MCF 10A (cell line): ENCODE results near the gene SNTG2. TPM values are rescaled to one million over a fixed set of nuclear protein-coding genes. Genes with fewer than 3 reads are reported as not detected.

ENCODE experiments used
- BruUV-seq: library from RNA; stranded (reverse); fragments of 400-500 nt; replicated peaks from 2 replicates; lab custom pipeline; 2021; lab: Mats Ljungman, UMichigan
- CTCF ChIA-PET: fragments of 300-600 bp; sonication (Branson Sonifier 250); formaldehyde crosslinking; extraction: SDS; loops from one replicate; lab custom pipeline; 2021; ENCODE audit warnings: antibody characterized with exemption, inconsistent platforms; lab: Yijun Ruan, JAX
- POLR2A ChIA-PET: fragments of 300-600, 350-650 bp; sonication (Branson Sonifier 250); formaldehyde crosslinking; extraction: SDS; loops from one replicate; lab custom pipeline; 2020; ENCODE audit warnings: antibody characterized with exemption, inconsistent platforms; lab: Yijun Ruan, JAX
- DNase-seq: peaks from one replicate; pipeline ENCODE4 v3.0.0-alpha.2; 2018; ENCODE audit not compliant: unreplicated experiment
- H3K27ac Mint-ChIP-seq: one replicate; pipeline ENCODE4 v1.8.0; 2022; ENCODE audit warnings: mild to moderate bottlenecking, low read depth, mixed read lengths; ENCODE audit not compliant: unreplicated experiment
- H3K27me3 Mint-ChIP-seq: one replicate; pipeline ENCODE4 v1.8.0; 2022; ENCODE audit warnings: mixed read lengths; ENCODE audit not compliant: insufficient read depth, unreplicated experiment
- H3K36me3 Mint-ChIP-seq: one replicate; pipeline ENCODE4 v1.8.0; 2022; ENCODE audit warnings: mild to moderate bottlenecking, moderate library complexity, mixed read lengths; ENCODE audit not compliant: insufficient read depth, unreplicated experiment
- H3K4me1 Mint-ChIP-seq: one replicate; pipeline ENCODE4 v1.8.0; 2022; ENCODE audit warnings: mixed read lengths; ENCODE audit not compliant: insufficient read depth, unreplicated experiment
- H3K4me3 Mint-ChIP-seq: one replicate; pipeline ENCODE4 v1.8.0; 2022; ENCODE audit warnings: mild to moderate bottlenecking, moderate library complexity, mixed read lengths; ENCODE audit not compliant: unreplicated experiment
- H3K9me3 Mint-ChIP-seq: one replicate; pipeline ENCODE4 v1.8.0; 2022; ENCODE audit warnings: mixed read lengths; ENCODE audit not compliant: unreplicated experiment
- CTCF ChIP-seq: fragments of 200-600 bp; IDR thresholded peaks from one replicate; pipeline ENCODE4 v1.8.0; 2022; ENCODE audit warnings: antibody characterized with exemption, mild to moderate bottlenecking; ENCODE audit not compliant: unreplicated experiment
- intact Hi-C: fragments of 100-400 bp; cut with micrococcal nuclease; formaldehyde crosslinking; loops from 2 replicates; pipeline ENCODE4 v1.14.1; 2022
- total RNA-seq: library from RNA; stranded (reverse); gene quantifications from 2 replicates; pipeline ENCODE4 v1.2.3, GENCODE V29; 2022

Gene SNTG2
- total RNA-seq, 1 experiment from 2014 or later: not detected

GRCh38 chr2:963876-964275 is 13.2 kb downstream of the SNTG2 start:
- intact Hi-C loops: no loop called here
- H3K27me3 Mint-ChIP-seq: peaks cover 19% of the 10 kb centered on the region
- ChIA-PET POLR2A (no interaction called here), CTCF (interaction anchor here (1.4 kb wide), 1 partner anchor 9 kb away, joined by 8 read pairs; no protein-coding TSS in a partner anchor)
- no peak overlapping the region for H3K4me3 Mint-ChIP-seq
- H3K9me3 Mint-ChIP-seq: no peaks in the 10 kb centered on the region
- no TSS peak for BruUV-seq
- no peak for DNase-seq
- no peak for TF ChIP-seq CTCF
- H3K27ac Mint-ChIP-seq: no peak overlapping the region
- H3K4me1 Mint-ChIP-seq: no peaks in the 10 kb centered on the region
- H3K36me3 Mint-ChIP-seq: no peaks in the 10 kb centered on the region

GRCh38 chr2:964562-964961 is 13.9 kb downstream of the SNTG2 start:
- Mint-ChIP-seq H3K36me3 (no peaks in the 10 kb centered on the region), H3K27me3 (peaks cover 21% of the 10 kb centered on the region), H3K27ac (no peak overlapping the region), H3K9me3 (no peaks in the 10 kb centered on the region), H3K4me3 (no peak overlapping the region), H3K4me1 (no peaks in the 10 kb centered on the region)
- intact Hi-C loops: no loop called here
- BruUV-seq: no TSS peak
- DNase-seq: no peak
- CTCF ChIA-PET: interaction anchor here (0.8 to 1.4 kb wide), 2 partner anchors 10 to 179 kb away, joined by 5 to 8 read pairs; no protein-coding TSS in a partner anchor
- TF ChIP-seq CTCF: no peak
- POLR2A ChIA-PET: no interaction called here

DNA sequence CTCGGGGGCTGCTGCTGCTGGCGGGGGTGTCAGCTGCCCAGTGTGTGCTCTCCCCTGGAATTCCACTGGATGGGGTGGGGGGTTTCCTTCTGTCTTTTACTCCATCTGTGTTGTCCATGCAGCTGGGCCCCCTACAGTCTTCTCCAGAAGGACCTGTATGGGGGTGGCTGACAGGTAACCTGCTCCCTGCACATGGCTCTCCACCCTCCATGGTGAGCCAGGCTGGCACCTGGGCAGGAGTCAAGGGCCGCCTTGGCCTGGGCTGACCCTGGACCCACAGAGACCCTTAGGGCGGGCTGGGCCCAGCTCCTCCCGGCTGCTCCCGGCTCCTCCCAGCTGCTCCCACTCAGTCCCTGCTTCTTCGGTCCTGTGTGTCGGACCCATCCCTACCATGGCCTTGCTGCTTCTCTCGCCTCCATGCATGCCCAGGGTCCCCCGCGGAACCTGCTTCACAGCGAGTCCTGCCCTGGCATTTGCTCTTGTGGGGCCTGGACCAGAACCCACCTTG is 15.0 kb downstream of the SNTG2 start:
- no peaks in the 10 kb centered on the region for H3K9me3 Mint-ChIP-seq
- DNase-seq: no peak
- intact Hi-C loops: no loop called here
- ChIA-PET CTCF (no interaction called here), POLR2A (no interaction called here)
- no peak for TF ChIP-seq CTCF
- H3K36me3 Mint-ChIP-seq: no peaks in the 10 kb centered on the region
- peaks cover 21% of the 10 kb centered on the region for H3K27me3 Mint-ChIP-seq
- H3K4me3 Mint-ChIP-seq: no peak overlapping the region
- H3K27ac Mint-ChIP-seq: no peak overlapping the region
- H3K4me1 Mint-ChIP-seq: no peaks in the 10 kb centered on the region
- no TSS peak for BruUV-seq

- Mint-ChIP-seq H3K27me3 (peaks cover 31% of the 10 kb centered on the region), H3K9me3 (no peaks in the 10 kb centered on the region), H3K4me3 (no peak overlapping the region), H3K36me3 (no peaks in the 10 kb centered on the region), H3K4me1 (peaks cover 7% of the 10 kb centered on the region), H3K27ac (no peak overlapping the region)
- DNase-seq: no peak
- POLR2A ChIA-PET: no interaction called here
- TF ChIP-seq CTCF: no peak
- CTCF ChIA-PET: interaction anchor here (0.6 to 1.6 kb wide), 2 partner anchors 167 to 168 kb away, joined by 4 to 5 read pairs; no protein-coding TSS in a partner anchor
- no TSS peak for BruUV-seq
- intact Hi-C loops: no loop called here
Observed at GRCh38 chr2:973129-973528, 22.5 kb downstream of the SNTG2 start.
